Measurements from ENCODE around the gene SIN3A.

- TF ChIP-seq PML (IDR thresholded peaks at IDR 0.05; ENCODE audit: low read length) (no peak), PHF8 (IDR thresholded peaks at IDR 0.05; ENCODE audit: borderline replicate concordance, low read length) (no peak), HMGXB4 (CRISPR knock-in tag; IDR thresholded peaks at IDR 0.05) (no peak), DPF2 (IDR thresholded peaks at IDR 0.05) (no peak), NR4A1 (CRISPR knock-in tag; IDR thresholded peaks at IDR 0.05) (no peak), NR4A1 (tag; IDR thresholded peaks at IDR 0.05) (no peak), BACH1 (tag; IDR thresholded peaks at IDR 0.05) (no peak), STAG1 (CRISPR knock-in tag; IDR thresholded peaks at IDR 0.05; ENCODE audit: borderline replicate concordance) (no peak), PHTF2 (CRISPR knock-in tag; IDR thresholded peaks at IDR 0.05) (no peak), NEUROD1 (IDR thresholded peaks at IDR 0.05; ENCODE audit: borderline replicate concordance, low read depth, low read length, partially characterized antibody) (no peak), FOSL1 (tag; conservative IDR thresholded peaks at IDR 0.05) (no peak)
- TF ChIP-seq, protein P1, sequence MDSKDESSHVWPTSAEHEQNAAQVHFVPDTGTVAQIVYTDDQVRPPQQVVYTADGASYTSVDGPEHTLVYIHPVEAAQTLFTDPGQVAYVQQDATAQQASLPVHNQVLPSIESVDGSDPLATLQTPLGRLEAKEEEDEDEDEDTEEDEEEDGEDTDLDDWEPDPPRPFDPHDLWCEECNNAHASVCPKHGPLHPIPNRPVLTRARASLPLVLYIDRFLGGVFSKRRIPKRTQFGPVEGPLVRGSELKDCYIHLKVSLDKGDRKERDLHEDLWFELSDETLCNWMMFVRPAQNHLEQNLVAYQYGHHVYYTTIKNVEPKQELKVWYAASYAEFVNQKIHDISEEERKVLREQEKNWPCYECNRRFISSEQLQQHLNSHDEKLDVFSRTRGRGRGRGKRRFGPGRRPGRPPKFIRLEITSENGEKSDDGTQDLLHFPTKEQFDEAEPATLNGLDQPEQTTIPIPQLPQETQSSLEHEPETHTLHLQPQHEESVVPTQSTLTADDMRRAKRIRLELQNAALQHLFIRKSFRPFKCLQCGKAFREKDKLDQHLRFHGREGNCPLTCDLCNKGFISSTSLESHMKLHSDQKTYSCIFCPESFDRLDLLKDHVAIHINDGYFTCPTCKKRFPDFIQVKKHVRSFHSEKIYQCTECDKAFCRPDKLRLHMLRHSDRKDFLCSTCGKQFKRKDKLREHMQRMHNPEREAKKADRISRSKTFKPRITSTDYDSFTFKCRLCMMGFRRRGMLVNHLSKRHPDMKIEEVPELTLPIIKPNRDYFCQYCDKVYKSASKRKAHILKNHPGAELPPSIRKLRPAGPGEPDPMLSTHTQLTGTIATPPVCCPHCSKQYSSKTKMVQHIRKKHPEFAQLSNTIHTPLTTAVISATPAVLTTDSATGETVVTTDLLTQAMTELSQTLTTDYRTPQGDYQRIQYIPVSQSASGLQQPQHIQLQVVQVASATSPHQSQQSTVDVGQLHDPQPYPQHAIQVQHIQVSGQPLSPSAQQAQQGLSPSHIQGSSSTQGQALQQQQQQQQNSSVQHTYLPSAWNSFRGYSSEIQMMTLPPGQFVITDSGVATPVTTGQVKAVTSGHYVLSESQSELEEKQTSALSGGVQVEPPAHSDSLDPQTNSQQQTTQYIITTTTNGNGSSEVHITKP (IDR thresholded peaks at IDR 0.05; ENCODE audit: partially characterized antibody) = no peak
These were observed 116.2 kb downstream of the SIN3A start for GRCh38 chr15:75335313-75335704.

Measured in K562 (cell line).